T-helper 1 cell treated with Interleukin-12 subunit alpha and Interleukin-12 subunit beta and Interleukin-4 antibody, amounts not matched to agents 30 ng/mL and 1 ng/mL, for 36 hours (primary cell): ENCODE measurements around the gene TOM1L2. TPM values are rescaled to one million over a fixed set of nuclear protein-coding genes. Genes with fewer than 3 reads are reported as not detected.
"Not testable (repeated sequence)": the region's sequence is repeated elsewhere in the genome, so short reads cannot be mapped to it uniquely, and the experiment has no call there.

Experiments used
- intact Hi-C: fragments of 100-400 bp; cut with micrococcal nuclease; formaldehyde crosslinking; loops from one replicate; pipeline ENCODE4 v1.15.1; 2024
- total RNA-seq: library from RNA; stranded (reverse); gene quantifications from 2 replicates; pipeline ENCODE4 v1.2.3, GENCODE V29; 2022

The TOM1L2 gene
- total RNA-seq, 1 donor from 2014 or later: 31.9 TPM

DNA sequence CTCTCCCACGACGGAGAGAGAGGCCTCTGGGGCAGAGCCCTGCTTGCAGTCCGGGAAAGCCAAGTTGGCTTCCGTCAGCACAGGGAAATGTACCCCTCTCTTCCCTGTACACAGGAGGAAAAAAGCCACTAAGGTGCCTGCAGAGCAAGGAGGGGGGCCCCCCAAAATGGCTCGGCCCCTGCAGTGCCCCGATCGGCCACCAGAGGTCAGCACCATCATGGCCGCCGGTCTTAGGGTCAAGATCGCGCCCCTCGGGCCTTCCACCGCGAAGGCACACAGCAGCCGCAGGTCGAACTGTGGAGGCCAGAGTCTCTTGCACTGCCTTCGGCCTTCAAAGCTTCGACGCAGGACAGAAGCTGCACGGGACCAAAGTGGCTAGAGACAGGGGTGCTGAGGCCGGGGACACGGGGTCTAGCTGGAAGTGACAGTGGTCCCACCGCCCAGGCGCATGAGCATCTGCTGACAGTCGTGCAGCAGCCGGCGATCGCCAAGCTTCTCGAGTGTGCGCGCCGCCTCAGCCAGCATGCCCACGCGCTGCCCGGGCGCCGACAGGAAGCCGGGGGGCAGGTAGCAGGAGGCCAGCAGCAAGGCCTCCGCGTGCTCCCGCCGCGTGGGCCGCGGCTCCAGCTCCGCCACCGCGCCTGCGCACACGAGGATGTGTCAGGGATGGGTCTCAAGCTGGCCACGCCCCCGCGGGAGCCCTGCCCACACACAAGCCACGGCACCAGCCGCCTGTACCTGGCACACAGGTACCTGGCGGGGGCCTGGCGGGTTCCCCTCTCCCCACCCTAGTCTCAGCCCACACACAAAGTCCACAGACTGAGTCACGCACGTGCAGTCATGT is 159.8 kb downstream of the TOM1L2 start:
- intact Hi-C loops: loop anchor here (1.0 kb wide), 3 partner anchors 48 to 226 kb away; no protein-coding TSS in a partner anchor

DNA sequence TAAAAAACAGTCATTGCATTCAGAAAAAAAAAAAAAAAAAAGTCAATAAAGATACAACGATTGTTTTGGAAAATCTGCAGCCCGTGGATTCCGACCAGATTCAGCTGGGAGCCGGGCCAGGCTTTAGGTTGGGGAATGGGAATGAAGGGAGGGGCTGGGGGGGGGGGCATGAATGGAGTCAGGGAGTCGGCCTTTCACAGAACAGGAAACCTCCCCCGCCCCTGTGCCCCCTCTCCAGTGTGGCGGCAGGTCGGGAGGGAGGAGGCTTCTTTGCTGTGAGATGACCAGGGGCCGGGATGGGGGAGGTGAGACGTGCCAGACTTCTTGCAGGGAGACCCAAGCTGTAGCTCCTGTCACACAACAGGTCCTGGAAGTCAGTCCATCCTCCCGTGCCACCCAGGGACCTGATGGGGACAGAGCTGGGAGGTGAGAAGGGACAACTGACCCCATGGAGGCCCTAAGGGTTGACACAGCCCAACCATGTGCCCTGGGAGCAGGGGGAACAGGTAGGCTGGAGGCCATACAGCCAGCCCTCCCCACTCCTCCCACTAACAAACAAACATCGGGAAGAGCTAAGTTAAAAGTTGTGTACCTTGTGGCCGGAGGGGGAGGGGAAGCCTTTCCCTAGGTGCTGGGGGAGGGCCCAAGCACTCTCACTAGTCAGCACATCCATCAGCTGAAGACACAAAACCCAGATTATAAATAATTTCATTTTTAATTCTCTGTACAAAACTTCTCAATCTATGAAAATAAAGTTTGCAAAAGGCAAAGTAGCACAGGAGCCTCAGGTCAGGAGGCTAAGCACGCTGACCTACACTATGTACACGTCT is 160.6 kb downstream of the TOM1L2 start:
- intact Hi-C loops: loop anchor here (1.0 kb wide), 3 partner anchors 49 to 227 kb away; no protein-coding TSS in a partner anchor

DNA sequence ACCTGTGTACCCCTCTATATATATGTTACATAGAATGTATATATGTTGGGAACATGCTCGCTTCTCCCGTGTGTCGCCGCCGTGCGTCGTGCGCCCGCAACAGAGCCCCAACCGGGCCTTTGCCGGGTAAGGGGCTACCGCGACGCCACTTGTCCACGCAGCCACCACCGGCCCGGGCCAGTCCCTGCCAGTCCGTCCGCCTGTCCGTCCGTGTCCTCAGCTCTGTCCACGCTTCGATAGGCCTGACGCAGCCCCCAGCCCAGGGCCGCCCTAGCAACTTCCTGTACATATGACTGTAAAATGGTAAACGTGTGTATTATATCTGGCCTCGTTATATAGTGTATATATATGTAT is 161.3 kb downstream of the TOM1L2 start:
- intact Hi-C loops: no loop called here

DNA sequence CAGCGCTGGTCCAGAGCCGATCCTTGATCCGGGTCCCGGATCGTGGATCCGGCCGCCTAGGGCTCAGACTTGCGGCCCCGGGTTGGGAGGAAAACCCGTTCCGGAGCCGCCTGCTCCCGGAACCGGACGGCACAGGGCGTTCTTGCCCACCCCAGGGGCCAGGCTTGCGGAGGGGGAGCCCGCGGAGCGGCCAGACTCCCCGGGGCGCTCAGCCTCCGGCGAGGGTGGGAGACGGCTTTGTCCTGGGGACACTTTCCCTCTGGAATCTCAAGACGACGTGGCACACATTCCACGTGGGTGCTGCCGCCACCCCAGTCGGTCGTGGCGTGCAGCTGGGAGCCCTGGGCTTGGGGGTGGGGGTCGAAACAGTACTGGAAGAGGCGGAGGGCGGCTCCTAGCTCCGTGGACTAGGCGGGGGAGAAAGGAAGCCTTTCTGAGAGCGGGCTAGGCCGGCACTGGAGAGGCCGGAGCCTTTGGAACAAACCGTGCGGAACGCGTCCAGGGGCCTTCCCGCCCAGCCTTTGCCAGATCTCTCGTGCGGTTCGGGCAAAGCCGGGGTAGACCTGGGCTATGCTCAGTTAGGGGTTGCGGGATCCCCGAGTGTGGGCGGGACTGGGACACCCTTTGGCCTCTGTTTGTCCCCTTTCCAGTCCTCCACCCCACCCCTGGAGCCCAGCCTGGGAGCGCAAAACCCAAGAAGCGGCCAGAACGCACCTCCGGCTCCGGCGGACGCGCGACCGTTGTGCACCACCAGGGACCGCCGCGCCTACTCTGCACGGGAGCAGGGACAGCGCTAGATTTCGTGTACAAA is 161.9 kb downstream of the TOM1L2 start:
- intact Hi-C loops: no loop called here

DNA sequence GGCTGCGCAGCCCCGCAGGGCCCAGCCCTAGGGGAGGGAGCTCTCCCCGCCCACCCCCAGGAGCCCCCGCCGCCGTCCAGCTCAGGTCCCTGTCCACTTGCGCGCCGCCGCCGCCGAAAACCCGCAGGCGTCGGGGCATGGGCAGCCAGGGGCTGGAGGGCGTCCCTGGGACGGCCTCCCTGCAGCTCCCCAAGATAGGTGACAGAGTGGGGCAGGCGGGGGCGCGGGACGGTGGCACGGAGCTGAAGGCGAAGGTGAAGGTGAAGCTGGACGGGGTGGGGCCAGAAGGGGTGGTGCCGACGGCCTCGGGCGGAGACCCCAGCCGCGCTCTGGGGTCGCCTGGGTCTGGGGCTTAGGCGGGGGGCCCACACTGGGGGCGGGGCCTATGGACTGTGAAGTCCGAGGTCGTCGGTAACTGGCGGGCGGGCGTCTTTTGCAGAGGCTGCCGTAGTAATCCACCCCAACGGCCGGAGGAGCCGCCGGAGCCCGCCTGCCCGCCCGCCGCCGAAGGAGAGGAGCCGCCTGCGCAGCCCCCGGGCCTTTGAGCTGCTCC is 162.6 kb downstream of the TOM1L2 start:
- intact Hi-C loops: no loop called here

DNA sequence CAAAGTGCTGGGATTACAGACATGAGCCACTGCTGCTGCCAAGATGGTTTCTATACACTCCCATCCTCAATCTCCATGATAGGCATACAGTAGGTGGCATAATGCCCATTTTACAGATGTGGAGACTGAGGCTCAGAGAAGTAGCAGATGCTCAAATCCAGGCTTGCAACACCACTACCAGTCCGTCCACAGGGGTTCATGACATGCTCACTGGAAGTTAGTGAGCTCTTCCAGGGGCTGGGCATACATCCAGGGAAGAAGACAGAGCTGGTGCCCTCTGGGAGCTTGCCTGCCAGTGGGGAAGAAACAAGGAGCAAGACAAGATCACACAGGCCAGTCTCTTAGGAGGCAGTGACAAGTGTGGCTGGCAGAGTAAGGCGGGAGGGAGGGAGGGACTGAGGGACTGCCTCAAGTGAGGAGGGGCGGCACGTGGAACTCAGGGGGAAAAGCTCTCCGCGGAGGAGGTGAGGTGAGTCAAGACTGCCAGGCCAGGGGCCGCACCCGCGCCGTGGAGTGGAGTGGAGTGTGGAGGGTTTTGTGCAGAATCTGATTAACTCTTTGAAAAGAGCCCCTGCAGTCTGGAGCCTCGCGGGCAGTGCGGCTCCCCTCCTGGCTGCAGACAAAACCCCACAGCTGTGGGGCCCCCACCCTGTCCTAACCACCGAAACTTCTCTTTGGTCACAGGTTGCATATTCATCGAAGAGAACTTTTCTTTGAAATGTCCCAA is 163.3 kb downstream of the TOM1L2 start:
- intact Hi-C loops: no loop called here

DNA sequence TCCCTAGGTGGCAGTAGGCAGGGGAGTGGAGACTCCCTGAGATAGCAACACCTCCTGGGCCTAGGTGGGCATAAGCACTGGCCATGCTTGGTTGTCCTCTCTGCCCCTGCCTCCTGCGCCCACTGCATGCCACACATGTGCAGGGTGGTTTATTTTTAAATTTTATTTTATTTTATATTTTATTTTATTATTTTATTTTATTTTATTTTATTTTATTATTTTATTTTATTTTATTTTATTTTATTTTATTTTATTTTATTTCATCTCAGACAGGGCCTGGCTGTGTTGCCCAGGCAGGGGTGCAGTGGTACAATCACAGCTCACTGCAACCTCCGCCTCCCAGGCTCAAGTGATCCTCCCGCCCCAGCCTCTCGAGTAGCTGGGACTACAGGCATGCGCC is 164.0 kb downstream of the TOM1L2 start:
- intact Hi-C loops: not testable (repeated sequence)

DNA sequence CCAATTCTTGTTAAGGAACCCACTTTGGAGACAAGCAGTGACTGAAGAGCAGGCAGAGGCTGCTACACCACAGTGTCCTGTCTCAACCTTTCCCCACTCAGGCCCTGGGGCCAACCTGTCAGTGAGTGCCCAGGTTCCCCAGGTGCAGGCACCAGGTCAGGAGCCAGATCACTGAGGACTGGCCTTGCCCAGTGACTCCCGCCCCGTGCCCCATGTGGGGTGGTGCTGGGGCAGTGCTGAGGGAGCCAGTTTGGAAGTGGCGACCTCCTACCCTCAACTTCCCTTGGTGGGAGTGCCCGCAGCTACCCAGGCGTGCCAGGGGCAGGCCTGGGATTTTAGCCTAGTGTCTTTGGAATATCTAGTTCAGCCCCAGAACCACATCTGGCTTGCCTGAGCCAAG is 164.8 kb downstream of the TOM1L2 start:
- intact Hi-C loops: no loop called here

DNA sequence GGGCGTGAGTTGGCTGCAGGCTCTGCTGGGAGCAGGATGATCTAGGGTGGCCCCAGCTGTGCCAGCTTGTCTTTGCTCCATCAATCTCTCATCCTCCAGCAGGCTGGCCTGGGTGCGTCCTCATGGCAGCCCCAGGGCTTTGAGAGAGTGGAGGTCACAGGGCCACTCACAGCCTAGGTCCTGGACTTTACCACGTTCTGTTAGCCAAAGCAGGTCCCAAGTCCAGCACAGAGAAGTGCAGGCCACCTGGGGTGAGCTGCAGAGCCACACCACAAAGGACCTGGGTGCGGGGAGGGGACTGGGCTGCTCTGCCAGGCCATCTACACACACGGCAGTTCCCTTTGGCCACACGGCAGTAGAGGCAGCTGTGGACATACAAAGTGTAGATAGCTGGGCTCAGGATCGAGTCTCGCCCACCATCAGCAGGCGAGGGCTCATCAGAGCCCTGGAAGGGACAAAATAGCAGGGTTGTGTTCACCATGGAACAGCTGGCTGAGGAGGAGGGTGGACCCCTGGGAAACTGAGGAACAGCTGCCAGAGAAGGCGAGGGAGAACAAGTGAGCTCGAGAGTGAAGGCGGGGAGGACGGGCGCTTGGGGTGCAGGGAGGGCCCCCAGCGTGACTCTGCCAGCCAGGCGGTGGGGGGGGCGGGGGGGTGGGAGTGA is 165.5 kb downstream of the TOM1L2 start:
- intact Hi-C loops: no loop called here

DNA sequence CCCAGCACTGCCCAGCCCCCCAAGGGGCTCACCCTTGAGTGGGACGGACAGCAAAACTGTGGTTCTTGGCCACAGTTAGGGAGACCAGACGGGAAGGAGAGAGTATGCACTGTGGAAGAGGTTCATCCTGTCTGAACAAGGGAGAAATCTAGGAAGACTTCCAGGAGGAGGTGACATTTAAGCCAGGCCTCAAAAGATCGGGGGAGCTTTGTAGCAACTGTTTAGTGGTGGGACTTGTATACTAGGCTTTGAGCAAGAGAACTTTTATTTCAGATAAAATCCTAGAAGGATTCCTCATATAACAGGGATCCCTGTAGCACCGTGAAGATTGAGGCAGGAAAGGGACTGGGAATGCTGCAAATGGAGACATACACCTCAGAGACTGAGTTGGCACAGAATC is 166.2 kb downstream of the TOM1L2 start:
- intact Hi-C loops: no loop called here

DNA sequence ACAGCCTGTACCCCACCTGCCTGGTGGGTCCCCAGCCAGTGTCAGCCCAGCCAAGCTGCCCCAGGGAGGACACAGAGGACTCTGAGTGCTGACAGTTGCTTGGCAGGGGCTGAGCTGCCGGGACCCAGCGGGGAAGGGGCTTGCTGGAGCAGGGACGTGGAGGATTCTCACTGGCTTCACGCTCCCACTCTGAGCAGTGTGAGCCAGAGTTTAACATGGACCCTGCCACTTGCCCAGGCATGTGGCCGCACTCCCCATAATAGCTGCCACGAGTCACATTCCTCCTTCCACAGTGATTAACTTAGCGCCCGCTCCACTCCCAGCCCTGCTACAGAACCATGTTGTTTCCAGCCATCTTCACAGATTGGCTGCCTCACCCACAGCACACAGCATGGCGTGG is 166.6 kb downstream of the TOM1L2 start:
- intact Hi-C loops: no loop called here

DNA sequence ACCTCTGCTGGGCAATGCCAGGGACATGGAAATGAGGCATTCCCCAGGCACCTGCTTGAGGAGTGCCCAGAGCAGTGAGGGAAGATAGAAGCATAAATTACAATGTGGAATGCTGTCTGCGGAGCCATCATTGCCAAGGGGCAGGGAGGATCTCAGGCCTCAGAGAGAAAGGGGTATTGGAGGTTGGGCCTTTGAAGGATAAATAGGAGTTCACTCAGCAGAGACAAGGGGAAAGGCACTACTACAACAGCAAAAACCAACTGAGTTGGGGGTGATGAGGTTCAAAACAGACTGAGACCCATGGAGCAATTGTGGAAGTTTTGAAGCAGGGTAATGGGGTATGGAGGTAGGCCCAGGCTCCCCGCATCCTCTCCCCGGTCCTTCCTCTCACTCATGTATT is 168.2 kb downstream of the TOM1L2 start:
- intact Hi-C loops: no loop called here

DNA sequence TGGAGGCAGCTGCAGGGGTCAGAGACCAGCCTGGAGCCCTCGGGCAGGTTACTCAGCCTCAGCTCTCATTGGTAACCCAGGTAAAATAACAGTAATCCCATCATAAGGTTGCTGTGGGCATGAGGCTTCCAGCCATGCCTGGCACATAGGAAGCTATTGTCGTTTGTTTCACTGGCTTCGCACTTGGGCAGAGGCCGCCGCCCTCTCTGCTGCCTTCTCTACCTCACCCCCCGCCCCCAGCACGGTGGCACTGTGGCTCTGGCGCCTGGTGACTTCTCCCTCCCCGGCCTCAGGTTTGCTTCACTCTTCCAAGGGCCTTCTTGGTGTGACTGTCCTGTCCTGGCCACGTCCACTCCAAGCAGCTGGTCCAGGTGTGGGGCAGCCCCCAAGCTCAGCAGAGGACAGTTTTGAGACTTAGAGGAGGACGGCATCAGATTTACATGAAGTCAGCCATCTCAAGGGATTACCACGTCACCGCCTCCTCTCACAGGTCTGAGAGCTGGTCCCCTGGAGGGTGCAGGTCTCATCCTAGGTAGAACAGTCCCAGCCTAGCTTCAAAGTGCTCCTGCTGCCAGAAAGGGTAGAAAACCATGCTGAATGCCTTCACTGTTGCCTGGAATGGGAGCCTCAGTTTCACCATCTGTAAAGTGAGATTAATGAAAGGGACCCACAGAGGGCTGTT is 170.3 kb downstream of the TOM1L2 start:
- intact Hi-C loops: no loop called here

DNA sequence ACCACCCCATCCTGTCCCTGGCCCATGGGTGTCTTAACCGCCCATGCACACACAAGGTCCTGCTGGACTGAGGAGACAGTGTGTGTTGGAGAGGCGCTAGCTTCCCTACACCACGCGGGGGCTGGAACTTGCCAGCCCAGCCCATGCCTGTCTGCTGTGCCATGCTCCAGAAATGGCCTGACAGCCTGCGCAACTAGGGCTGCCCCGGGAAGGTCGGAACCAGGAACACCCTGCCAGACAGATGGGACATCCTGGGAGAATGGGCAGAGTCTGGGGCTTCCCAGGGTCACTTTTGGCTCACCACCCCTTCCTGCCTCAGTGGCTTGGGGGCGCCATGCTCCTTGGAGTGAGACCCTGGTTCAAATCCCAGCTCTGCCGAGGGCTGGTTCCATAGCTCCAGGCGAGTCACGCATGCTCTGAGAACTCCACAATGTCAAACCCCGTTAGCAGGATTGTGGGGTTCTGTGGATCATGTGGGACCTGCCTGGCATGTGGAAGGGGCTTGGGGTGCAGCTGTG is 171.6 kb downstream of the TOM1L2 start:
- intact Hi-C loops: no loop called here

DNA sequence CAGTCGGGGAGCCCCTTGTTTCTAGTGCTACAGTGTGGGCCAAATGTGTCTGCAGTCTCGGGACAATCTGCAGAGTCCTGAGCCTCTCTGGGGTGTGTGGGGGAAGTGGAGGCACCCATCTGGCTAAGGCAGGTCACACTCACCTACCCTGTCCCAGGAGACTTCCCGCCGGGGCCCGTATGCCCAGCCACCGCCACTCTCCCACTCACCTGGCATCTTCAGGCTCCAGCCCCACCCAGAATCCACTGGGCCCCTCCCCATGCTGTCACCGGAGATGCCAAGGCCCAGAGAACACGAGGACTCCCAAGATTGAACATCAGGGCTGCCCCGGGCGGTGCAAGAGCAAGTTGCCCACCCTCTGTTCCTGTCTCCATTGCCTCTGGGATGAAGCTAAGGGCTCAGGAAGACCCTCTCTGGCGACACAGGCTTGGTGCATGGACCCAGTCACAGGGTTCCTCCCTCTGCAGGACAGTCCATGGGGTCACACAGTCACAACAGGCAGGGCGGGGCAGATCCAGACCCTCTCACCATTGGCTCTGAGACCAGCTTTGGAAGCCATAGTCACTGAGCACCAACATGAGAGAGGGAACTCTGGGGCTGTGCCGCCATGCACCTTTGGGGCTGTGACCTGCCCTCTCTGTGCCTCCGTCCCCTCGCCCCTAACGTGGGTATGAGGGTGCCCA is 173.5 kb downstream of the TOM1L2 start:
- intact Hi-C loops: no loop called here

DNA sequence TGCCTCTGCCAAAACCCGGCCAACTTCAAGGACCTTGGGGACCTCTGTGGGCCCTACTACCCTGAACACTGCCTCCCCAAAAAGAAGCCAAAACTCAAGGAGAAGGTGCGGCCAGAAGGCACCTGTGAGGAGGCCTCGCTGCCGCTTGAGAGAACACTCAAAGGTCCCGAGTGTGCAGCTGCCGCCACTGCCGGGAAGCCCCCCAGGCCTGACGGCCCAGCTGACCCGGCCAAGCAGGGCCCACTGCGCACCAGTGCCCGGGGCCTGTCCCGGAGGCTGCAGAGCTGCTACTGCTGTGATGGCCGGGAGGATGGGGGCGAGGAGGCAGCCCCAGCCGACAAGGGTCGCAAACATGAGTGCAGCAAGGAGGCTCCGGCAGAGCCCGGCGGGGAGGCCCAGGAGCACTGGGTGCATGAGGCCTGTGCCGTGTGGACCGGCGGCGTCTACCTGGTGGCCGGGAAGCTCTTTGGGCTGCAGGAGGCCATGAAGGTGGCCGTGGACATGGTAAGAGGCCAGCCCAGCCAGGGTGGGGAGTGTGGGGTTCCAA is 174.1 kb downstream of the TOM1L2 start:
- intact Hi-C loops: no loop called here

DNA sequence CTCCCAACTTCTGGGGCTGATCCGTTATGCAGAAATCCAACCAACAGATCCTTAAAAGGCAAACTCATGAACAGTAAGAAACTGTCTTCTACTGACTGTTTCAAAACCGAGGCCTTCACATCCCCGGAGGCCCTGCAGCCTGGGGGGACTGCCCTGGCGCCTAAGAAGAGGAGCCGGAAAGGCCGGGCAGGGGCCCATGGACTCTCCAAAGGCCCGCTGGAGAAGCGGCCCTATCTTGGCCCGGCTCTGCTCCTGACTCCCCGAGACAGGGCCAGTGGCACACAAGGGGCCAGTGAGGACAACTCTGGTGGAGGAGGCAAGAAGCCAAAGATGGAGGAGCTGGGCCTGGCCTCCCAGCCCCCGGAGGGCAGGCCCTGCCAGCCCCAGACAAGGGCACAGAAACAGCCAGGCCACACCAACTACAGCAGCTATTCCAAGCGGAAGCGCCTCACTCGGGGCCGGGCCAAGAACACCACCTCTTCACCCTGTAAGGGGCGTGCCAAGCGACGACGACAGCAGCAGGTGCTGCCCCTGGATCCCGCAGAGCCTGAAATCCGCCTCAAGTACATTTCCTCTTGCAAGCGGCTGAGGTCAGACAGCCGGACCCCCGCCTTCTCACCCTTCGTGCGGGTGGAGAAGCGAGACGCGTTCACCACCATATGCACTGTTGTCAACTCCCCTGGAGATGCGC is 174.9 kb downstream of the TOM1L2 start:
- intact Hi-C loops: no loop called here

DNA sequence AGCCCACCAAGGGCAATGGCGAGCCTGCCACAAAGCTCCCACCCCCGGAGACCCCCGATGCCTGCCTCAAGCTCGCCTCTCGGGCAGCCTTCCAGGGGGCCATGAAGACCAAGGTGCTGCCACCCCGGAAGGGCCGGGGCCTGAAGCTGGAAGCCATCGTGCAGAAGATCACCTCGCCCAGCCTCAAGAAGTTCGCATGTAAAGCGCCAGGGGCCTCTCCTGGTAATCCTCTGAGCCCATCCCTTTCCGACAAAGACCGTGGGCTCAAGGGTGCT is 175.5 kb downstream of the TOM1L2 start:
- intact Hi-C loops: no loop called here
